Right renal cortex interstitium (tissue), 3 donors: Measurements from ENCODE around the gene PAQR7. TPM values are rescaled to one million over a fixed set of nuclear protein-coding genes. Genes with fewer than 3 reads are reported as not detected.

Experiments used
- DNase-seq, 3 donors: peaks; one replicate each; pipeline ENCODE4 v3.0.0-alpha.2; 2013; ENCODE audit warnings: low read depth in 3 of 3, low spot score in 2 of 3
- polyA plus RNA-seq, 3 donors: library from polyadenylated mRNA; unstranded; fragments of 120-200 nt; gene quantifications; one replicate each; pipeline ENCODE4 v1.2.1, GENCODE V29; 2013; ENCODE audit not compliant: insufficient read length in 3 of 3

PAQR7 gene
- polyA plus RNA-seq, 3 donors, result 25.7 to 29.6 (median 26.7) TPM

- no peak for DNase-seq
Measured at GRCh38 chr1:25820247-25821111, 55.0 kb downstream of the PAQR7 start.

GRCh38 chr1:25819491-25820246 is 55.8 kb downstream of the PAQR7 start, which contains the start of gene MTFR1L:
MTFR1L (plus strand) TSS chr1:25819954; CDS start chr1:25823105, 3,151 bp downstream.
- DNase-seq, result peak in 2 of 3 donors; percentile 69 to 72

- no peak for DNase-seq
Measured at GRCh38 chr1:25818569-25818968, 56.9 kb downstream of the PAQR7 start.

GRCh38 chr1:25817840-25818501 is 57.5 kb downstream of the PAQR7 start:
- no peak for DNase-seq

GRCh38 chr1:25816112-25816718 is 59.3 kb downstream of the PAQR7 start:
- DNase-seq, result no peak

- DNase-seq, result no peak
Measured at GRCh38 chr1:25815208-25816111, 60.0 kb downstream of the PAQR7 start.

GRCh38 chr1:25814549-25815087 is 60.9 kb downstream of the PAQR7 start:
- no peak for DNase-seq

GRCh38 chr1:25813734-25814471 is 61.6 kb downstream of the PAQR7 start:
- DNase-seq, result no peak

GRCh38 chr1:25813071-25813733 is 62.3 kb downstream of the PAQR7 start:
- DNase-seq, result no peak

Other genes starting within 250 kb of the PAQR7 start
- 10 to 100 TPM; 72.8 to 79.9 (median 74.1) TPM for gene SELENON, start 75.5 kb downstream of the PAQR7 start, polyA plus RNA-seq
- 100 to 1,000 TPM in 1 of 3 donors, 10 to 100 TPM in 2; 90.6 to 117 (median 98.1) TPM for gene MTFR1L, start 55.8 kb downstream of the PAQR7 start, polyA plus RNA-seq
- 1 to 10 TPM; 3.7 to 4.6 (median 4.0) TPM for gene AUNIP, start 16.3 kb downstream of the PAQR7 start, polyA plus RNA-seq
- 1,000 to 10,000 TPM; 1,230 to 1,452 (median 1,364) TPM for gene STMN1, start 30.7 kb upstream of the PAQR7 start, polyA plus RNA-seq
- gene PAFAH2, start 122.4 kb upstream of the PAQR7 start, polyA plus RNA-seq, result 10 to 100 TPM; 18.8 to 22.9 (median 22.3) TPM
- 1 to 10 TPM; 1.1 to 1.5 (median 1.3) TPM for gene EXTL1, start 146.1 kb upstream of the PAQR7 start, polyA plus RNA-seq
- gene SLC30A2, start 170.4 kb upstream of the PAQR7 start, polyA plus RNA-seq, result 1 to 10 TPM; 2.8 to 4.9 (median 4.2) TPM
- 1 to 10 TPM in 1 of 3 donors, under 1 TPM in 2; 0.82 to 1.3 (median 0.85) TPM for gene TRIM63, start 191.9 kb upstream of the PAQR7 start, polyA plus RNA-seq
- 10 to 100 TPM; 20.5 to 22.0 (median 20.7) TPM for gene PDIK1L, start 236.1 kb upstream of the PAQR7 start, polyA plus RNA-seq